ENCODE results near the gene PAK6. TPM values are rescaled to one million over a fixed set of nuclear protein-coding genes. Genes with fewer than 3 reads are reported as not detected.
A peak's percentile ranks its signal among the peaks of the same experiment; 100 is the strongest.

The PAK6 gene
- total RNA-seq, 1 experiment from 2014 or later, result 0.84 TPM

- Histone ChIP-seq H3K4me3 (ENCODE audit: low read depth, low read length, poor library complexity, severe bottlenecking) (peak overlapping the region; percentile 47), H3K27me3 (replicated peaks; ENCODE audit: insufficient read depth, low read depth, low read length, poor library complexity) (no peaks in the 10 kb centered on the region), H3K36me3 (ENCODE audit: insufficient read depth, low read length, poor library complexity, severe bottlenecking) (no peaks in the 10 kb centered on the region), H3K27ac (ENCODE audit: low read depth, low read length, poor library complexity, severe bottlenecking) (no peak overlapping the region), H3K4me1 (ENCODE audit: insufficient read depth, low read length, poor library complexity, severe bottlenecking) (peaks cover 10% of the 10 kb centered on the region), H3K9me3 (ENCODE audit: low read depth, low read length, poor library complexity, severe bottlenecking) (no peaks in the 10 kb centered on the region)
- DNase-seq (ENCODE audit: low spot score), result peak; percentile 33
- intact Hi-C loops (cut with micrococcal nuclease; ENCODE audit: unreplicated experiment), result no loop called here
- TF ChIP-seq CTCF (conservative IDR thresholded peaks at IDR 0.05; ENCODE audit: low read depth, low read length), result no peak
- TF ChIP-seq EZH2 (IDR thresholded peaks at IDR 0.05; ENCODE audit: borderline replicate concordance, low read depth, low read length, poor library complexity, severe bottlenecking), result no peak
- no TSS peak for BruUV-seq (replicated peaks)
- ChIA-PET POLR2A (ENCODE audit: low non-redundant PET) (no interaction called here), CTCF (no interaction called here)
Observed at GRCh38 chr15:40252438-40253166, 13.7 kb downstream of the PAK6 start.

GRCh38 chr15:40253167-40253790 lies 14.4 kb downstream of the PAK6 start:
- Histone ChIP-seq H3K4me3 (ENCODE audit: low read depth, low read length, poor library complexity, severe bottlenecking) (peak overlapping the region; percentile 47), H3K36me3 (ENCODE audit: insufficient read depth, low read length, poor library complexity, severe bottlenecking) (no peaks in the 10 kb centered on the region), H3K4me1 (ENCODE audit: insufficient read depth, low read length, poor library complexity, severe bottlenecking) (peaks cover 10% of the 10 kb centered on the region), H3K27ac (ENCODE audit: low read depth, low read length, poor library complexity, severe bottlenecking) (no peak overlapping the region), H3K9me3 (ENCODE audit: low read depth, low read length, poor library complexity, severe bottlenecking) (no peaks in the 10 kb centered on the region), H3K27me3 (replicated peaks; ENCODE audit: insufficient read depth, low read depth, low read length, poor library complexity) (no peaks in the 10 kb centered on the region)
- intact Hi-C loops (cut with micrococcal nuclease; ENCODE audit: unreplicated experiment), result no loop called here
- BruUV-seq (replicated peaks), result no TSS peak
- DNase-seq (ENCODE audit: low spot score), result no peak
- CTCF ChIA-PET, result no interaction called here
- TF ChIP-seq EZH2 (IDR thresholded peaks at IDR 0.05; ENCODE audit: borderline replicate concordance, low read depth, low read length, poor library complexity, severe bottlenecking), result no peak
- no peak for TF ChIP-seq CTCF (conservative IDR thresholded peaks at IDR 0.05; ENCODE audit: low read depth, low read length)
- POLR2A ChIA-PET (ENCODE audit: low non-redundant PET), result no interaction called here

GRCh38 chr15:40254452-40254851 lies 15.6 kb downstream of the PAK6 start:
- H3K36me3 ChIP-seq (ENCODE audit: insufficient read depth, low read length, poor library complexity, severe bottlenecking), result no peaks in the 10 kb centered on the region
- ChIA-PET CTCF (interaction anchor here (0.6 kb wide), 1 partner anchor 50 kb away, joined by 7 read pairs; no protein-coding TSS in a partner anchor), POLR2A (ENCODE audit: low non-redundant PET) (no interaction called here)
- no peak overlapping the region for H3K4me3 ChIP-seq (ENCODE audit: low read depth, low read length, poor library complexity, severe bottlenecking)
- BruUV-seq (replicated peaks), result no TSS peak
- no peak for DNase-seq (ENCODE audit: low spot score)
- intact Hi-C loops (cut with micrococcal nuclease; ENCODE audit: unreplicated experiment), result no loop called here
- H3K27ac ChIP-seq (ENCODE audit: low read depth, low read length, poor library complexity, severe bottlenecking), result no peak overlapping the region
- H3K4me1 ChIP-seq (ENCODE audit: insufficient read depth, low read length, poor library complexity, severe bottlenecking), result peaks cover 10% of the 10 kb centered on the region
- no peaks in the 10 kb centered on the region for H3K9me3 ChIP-seq (ENCODE audit: low read depth, low read length, poor library complexity, severe bottlenecking)
- H3K27me3 ChIP-seq (replicated peaks; ENCODE audit: insufficient read depth, low read depth, low read length, poor library complexity), result no peaks in the 10 kb centered on the region
- TF ChIP-seq CTCF (conservative IDR thresholded peaks at IDR 0.05; ENCODE audit: low read depth, low read length) (no peak), EZH2 (IDR thresholded peaks at IDR 0.05; ENCODE audit: borderline replicate concordance, low read depth, low read length, poor library complexity, severe bottlenecking) (no peak)
